Stimulated activated CD4-positive, alpha-beta T cell treated with anti-CD3 and anti-CD28 coated beads, TNF-alpha, amount 100 ng/mL, for 4 hours (primary cell): Measurements from ENCODE around the gene RGS14.
"Not testable (repeated sequence)": the region's sequence is repeated elsewhere in the genome, so short reads cannot be mapped to it uniquely, and the experiment has no call there.

Experiments
- DNase-seq, 3 experiments: peaks; one replicate each; pipeline ENCODE4 v3.0.0-alpha.2; 2020; ENCODE audit warnings: low read depth in 3 of 3

RGS14 gene

DNA sequence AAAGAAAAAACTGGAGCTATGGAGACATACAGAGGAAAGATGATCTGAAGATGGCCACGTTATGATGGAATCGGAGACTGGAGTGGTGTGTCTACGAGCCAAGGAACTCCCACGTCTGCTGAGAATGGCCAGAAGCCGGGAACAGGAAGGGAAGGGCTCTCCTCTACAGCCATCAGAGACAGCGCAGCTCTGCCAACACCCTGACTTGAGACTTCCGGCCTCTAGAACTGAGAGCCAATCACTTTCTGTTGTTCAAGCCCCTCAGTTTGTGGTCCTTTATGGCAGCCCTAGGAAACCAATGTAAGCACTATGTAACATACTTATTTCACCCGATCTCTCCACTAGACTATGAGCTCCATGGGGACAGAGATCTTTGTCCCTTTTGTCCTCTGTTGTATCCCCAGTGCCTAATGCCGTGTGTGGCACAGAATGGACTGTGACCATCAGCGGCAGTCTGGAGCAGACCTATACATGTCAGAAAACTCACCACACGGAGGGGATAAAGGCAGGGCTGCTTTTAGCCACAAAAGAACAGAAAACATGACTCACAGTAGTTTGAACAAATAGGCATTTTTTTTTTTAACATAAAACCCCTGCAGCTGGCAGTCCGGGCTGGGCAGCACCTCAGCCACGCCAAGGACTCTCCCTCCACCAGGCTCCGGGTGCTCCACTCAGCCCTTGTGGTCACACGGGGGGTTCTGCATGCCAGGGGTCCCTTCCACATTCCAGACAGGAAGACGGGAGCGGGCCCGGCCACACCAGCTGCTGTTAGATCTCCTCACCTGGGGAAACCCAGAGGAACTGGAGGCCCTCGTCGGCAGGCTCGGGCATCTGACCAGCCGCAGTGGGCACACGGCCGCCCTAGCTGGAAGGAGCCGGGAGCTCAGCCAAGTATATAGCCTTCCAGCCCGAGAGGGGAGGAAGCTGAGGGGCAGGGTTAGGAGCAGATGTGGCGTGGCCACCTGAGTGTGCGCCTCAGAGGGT, 29.9 kb upstream of the RGS14 start:
- DNase-seq, result no peak

DNA sequence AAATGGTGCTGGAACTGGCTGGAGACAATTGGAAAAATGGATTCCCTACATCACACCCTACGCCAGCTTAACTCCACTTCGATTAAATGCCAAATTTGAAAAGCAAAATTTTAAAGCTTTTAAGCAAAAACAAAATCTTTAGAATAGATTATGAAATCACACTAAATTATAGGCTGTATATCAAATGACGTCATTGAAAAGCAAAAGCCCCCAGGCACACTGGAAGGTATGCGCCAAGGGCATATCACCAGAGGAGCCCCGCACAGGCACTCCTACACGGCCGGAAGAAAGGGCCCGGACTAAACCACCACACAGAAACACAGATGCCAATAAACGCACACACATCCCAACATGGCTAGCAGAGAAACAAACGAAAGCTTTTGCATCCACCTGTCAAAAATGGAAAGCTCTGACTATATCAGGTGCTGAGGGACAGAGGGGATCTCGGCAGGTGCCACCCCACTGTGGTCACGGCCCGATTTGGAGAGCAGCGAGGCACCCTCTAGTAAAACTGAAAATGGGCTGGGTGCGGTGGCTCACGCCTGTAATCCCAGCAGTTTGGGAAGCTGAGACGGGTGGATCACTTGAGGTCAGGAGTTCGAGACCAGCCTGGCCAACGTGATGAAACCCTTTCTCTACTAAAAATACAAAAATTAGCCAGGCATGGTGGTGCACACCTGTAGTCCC, 29.0 kb upstream of the RGS14 start:
- no peak for DNase-seq

DNA sequence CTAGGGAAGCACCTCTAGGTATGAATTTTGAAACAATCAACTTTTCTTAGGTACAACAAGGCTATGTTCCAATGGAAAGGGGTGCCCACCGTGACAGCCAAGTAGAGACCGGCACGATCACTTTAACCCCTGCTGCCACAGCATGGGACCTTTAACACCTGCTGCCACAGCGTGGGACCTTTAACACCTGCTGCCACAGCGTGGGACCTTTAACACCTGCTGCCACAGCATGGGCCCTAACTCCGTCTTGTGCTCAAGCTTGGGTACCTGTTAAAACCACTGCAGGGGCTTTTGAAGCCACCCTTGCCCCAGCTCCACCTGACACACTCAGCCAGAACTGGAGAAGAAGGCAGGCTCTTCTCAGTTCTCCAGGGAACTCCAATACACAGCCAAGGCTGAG, 27.8 kb upstream of the RGS14 start:
- DNase-seq, result no peak

DNA sequence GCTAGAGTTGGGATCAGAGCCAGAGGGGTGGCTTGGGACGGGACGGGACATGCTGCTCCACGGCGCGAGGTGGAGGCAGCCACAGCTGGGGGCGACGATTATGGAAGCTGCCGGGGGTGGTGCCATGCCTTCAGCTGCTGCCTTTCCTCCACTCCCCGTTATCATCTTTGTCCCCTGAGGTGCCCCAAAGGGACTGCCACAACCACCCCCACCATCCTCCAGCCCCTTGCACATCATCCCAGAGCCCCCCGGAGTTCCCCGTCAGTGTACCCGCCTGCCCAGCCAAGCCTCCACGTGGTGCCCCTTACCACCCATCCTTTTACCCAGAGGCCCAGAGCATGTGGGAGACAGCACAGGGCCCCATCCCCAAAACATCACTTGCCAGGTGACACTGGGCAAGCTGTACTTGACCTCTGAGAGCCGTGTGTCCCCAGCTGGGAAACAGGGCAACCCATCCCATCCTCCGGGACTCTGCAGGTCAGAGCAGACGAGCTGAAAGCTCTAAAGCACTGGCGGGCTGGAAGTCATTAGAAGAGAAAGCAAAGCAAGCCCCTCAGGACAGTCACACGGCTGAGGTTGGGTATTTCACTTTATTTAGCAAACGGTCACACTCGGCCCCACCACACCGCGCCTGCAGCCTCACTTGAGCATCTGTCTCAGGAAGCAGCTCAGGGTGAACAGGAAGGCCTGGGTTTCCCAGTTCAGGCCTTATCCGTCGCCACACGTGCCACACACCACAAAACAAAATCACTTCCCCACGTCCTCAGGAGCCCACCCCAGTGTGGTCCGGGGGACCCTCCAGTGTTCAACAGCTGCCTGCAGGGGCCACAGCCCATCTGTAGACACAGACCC, 26.5 kb upstream of the RGS14 start:
- no peak for DNase-seq

DNA sequence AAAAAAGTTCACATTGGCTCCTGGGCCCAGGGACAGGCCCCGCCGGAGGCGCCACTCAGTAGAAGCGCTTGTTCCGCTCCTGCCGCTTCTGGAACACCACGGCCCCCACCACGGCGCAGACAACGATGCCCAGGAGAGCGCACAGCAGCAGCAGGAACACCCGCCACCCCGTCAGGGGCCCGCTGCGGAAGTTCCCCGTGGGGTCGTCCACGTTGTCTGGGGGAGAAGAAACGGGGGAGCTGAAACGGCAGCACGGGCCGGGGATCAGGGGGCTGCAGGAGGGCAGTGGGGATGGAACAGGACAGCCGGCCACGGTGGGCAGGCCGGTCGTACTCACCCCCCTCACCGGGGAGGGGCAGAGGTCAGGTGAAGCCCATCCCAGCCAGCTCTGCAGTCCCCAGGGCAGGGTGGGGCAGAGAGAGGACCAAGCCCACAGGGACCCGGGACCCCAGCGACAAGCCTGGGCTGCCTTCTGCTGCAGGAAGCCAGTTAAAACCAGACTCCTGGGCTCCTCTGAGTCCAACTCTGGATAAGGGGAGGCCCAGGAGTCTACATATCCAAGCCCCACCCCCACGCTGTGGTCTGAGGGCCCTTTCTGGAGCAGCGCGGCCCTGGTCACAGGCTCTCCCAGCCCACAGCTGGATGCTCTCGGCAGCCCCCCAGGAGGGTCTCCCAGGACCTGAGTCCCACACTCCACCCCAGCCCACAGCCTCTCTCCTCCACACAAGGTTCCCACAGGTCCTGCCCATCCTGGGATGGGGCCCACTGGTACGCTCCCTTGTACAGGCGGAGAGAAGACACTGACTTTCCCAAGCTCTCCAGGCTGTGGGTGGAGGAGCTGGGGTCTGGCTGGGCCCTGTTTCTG, 25.5 kb upstream of the RGS14 start:
- no peak for DNase-seq

DNA sequence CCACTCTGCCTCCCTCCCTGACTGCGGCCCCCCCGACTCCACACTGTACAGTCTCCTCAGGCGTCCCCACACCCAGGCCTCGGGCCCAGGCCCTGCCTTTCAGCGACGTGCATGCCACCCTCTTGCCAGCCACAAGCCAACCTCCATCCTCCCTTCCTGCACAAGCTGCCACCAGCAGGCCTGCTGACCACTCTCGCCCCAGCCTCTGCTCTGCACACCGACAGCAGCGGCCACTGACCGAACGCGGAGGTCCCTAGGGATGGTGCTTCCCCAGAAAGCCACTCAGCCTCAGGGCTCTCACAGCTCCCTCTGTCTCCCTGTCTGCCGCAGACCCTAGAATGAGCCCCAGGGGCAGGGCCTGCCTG, 24.8 kb upstream of the RGS14 start:
- DNase-seq, result no peak

DNA sequence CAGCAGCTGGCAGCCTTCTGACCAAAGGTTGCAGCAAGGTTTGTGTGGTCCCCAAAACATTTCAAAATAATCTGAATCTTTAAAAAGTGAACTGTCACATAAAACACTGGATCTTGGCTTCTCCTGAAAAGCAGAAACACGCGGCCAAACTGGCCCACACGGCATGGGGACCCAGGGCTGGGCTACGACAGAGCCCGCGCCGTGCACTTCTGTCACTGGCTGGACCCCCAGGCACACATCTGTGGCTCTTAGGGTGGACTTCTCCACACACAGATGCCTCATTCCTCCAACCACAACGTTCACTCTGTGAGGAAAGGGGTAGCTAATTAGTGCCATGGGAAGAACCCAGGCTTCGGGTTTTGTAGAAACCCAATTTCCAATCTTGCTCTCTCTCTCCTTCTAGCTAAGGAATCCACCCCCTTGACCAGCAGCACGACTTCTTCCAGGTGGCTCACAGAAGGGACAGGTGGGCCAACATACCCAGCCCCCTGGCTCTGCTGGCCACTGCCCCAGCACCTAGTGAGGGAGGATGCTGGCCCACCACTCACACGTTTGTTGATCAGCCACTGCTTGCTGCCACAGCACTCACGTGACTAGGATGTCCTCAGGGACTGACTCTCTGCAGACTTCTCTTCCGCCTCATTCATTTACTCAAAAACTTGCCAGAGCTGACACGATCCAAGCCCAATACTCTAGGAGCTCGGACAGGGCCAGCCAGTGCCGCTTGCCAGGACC, 24.1 kb upstream of the RGS14 start:
- DNase-seq, result no peak

DNA sequence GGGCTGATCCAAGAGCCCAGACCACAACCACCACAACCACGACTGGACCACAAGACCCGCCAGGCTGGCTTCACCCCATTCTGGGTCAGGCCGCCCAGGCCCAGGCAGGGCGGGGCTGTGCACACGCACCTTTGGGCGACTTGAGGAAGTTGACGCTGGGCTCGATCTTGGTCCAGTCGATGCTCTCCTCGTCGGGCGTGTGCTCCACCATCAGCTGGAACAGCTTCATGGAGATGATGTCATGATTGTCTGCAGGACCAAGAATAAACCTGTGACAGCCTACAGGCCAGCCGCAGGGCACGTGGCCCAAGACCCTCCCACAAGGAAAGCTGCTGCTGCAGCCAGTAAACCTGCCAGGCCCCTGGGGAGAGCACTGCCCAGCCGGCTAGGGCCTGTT, 23.6 kb upstream of the RGS14 start:
- no peak for DNase-seq

DNA sequence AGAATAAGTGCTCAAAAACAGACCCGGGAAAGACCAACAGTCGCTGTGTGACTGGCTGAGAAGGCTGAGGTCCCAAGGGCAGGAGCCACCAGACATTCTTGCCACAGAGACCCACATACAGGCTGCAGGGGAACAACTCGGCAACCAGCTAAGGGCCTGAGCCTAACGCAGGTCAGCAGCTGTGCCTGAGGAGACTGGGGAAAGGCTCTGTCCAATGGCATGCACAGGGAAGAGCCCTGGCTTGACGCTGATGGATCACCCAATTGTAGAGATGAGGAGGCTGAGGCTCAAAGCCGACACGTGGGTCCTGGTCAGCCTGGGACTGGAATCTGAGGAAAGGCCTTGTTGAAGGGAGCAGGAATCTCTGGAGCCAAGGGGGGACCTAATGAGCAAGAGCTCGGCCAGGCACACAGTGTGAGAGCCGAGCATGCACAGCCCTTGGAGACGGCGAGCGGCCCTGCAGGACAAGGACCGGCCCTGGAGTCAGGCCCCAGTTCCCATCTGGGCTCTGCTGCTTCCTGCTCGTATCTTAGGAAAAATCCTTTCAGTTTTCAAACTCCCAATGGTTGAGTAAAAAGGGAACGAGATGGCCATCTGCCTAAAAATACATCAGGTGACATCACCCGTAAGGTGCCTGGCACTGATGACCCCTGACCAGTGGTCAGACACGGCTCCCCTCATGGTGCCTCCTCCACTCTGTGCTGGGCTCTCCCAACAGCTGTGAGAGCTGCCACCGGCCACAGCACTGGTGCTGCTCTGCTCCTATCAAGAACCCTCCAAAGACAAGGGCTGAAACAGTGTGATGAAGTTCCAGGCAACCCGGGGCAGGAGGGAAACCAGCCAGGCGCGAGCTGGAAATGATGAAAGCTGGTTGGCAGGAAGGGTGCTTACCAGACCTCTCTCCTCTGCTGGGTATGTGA, 22.7 kb upstream of the RGS14 start:
- DNase-seq, result no peak

DNA sequence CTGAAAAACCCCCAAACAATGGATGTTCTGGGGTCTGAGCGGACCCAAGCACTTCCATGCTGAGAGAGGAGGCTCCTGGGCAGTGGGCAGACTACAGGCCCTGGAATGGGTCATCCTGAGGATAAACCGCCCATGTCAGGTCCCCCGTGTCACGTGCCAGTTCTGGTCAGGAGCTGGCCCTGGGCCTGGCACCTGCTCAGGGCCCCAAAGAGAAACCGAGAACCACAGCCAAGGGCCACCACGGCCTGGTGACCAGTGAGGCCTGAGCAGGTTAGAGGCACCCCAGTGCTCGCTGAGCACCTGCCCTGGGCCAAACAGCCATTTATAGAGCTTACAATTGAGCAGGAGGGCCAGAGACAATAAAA, 22.0 kb upstream of the RGS14 start:
- DNase-seq, result no peak

DNA sequence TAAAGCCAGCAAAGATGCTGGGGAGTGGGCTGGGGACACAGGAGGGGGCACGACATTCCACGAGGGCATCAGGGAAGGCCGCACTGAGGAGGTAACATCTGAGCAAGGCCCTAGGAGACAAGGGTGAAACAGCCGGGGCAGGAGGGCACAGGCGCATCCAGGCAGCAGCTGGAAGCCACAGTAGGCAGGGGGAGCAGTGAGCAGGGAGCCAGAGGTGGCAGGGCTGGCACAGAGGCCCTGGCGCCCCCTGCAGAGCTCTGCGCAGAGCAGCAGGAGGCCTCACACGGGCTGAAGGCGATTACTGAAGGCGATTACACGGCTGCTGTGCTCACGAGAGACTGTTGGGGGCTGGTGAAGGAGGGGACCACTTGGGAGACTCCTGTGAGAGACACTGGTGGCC, 21.6 kb upstream of the RGS14 start:
- DNase-seq, result no peak

DNA sequence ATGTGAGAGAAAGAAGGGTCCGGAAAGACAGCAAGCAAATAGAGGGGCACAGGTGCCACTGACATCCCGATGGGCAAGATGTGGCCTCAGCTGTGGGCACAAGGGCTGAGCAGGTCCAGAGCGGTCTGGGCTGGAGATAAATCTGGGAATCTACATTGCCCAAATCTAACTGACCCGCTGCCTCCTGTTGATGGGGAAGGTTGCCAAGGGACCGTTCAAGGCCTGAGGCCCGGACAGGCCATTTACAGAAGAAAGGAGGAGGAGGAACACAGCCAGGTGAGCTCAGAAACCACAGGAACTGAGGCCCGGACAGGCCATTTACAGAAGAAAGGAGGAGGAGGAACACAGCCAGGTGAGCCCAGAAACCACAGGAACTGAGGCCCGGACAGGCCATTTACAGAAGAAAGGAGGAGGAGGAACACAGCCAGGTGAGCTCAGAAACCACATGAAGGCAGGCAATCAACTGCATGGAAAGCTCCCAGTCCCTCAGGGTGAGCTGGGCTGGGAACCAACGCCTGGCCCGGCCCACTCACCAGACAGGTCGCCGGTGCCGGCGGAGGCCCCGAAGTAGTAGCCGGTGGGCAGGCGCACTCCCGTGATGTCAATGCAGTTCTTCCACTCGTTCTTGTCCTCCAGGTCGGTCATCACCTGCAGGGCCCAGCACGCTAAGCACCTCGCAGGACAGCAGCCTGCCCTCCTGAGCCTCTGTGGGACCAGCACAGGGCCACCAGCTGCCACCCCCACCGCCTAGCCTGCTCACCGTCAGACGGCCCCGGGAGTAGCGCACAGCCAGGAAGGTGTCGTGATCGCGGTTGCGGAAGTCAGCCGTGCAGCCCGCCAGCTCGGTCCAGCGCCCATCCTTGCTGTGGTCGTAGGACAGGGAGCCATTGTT, 20.9 kb upstream of the RGS14 start:
- DNase-seq, result no peak

DNA sequence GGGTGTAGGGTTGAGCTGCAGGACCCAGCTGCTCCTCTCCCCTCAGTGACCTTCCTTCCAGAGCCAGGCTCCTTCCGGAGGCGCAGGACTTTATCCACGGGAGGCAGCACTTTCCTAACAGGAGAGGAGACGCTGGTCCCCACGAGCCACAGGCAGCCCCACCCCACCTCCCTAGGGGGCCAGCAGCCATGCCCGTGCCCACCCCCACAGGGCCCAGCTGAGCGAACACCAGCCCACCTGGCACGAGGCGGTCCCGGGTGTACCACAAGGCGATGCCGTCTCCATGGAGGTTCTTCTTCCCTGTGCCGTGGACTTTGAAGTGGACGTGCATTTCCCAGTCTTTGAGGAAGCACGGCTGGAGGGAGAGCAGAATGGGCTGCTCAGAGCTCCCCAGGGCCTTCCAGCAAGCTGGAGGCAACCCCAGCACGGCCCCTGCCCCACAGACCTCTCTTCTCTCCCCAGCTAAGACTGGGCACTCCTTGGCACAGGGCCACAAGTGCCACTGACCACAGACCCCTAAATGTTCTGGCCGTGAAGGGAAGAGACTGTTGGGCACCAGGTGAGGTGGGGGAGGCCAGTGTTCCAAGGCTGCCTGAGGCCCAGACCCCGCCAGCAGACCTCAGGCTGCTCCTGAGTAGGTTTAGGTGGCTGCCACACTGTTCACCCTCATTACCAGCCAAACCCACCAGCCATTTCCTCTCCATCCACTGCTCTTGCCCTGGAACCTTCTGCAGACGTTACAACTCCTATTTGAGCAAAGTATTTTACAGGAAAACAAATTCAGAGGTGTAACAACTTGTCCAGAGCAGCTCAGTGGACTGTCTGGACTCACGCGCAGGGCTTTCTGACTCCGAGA, 19.2 kb upstream of the RGS14 start:
- DNase-seq, result no peak

DNA sequence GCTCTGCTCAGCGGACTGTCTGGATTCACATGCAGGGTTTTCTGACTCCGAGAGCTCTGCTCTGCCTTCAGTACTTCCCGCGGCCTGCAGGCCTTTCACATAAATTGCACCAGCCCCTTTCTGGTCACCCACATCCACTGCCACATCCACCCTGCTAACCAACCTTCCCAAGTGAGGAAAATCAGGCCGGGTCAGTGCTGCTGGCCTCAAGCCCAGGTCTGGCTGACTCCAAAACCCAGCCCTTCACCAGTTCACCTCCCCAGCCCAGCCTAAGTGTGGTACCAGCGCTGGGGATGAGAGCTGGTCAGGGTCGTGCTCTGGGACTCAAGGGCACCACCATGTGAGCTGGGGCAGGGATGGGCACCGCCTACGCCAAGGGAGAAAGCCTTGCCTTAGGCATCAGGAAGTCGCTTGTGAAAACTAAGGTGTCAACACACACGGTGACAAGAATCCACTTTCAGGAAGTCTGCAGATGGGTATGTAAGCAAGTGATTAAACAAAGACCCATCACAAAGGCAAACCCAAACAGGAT, 18.6 kb upstream of the RGS14 start:
- DNase-seq, result no peak

DNA sequence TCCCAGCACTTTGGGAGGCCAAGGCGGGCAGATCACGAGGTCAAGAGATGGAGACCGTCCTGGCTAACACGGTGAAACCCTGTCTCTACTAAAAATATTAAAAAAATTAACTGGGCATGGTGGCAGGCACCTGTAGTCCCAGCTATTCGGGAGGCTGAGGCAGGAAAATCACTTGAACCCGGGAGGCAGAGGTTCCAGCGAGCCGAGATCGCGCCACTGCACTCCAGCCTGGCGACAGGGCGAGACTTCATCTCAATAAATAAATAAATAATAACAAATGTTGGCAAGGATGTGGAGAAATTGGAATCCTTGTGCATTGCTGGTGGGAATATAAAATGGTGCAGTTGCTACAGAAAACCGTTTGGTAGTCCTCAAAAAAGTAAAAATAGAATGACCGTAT, 14.7 kb upstream of the RGS14 start:
- DNase-seq, result not testable (repeated sequence)

DNA sequence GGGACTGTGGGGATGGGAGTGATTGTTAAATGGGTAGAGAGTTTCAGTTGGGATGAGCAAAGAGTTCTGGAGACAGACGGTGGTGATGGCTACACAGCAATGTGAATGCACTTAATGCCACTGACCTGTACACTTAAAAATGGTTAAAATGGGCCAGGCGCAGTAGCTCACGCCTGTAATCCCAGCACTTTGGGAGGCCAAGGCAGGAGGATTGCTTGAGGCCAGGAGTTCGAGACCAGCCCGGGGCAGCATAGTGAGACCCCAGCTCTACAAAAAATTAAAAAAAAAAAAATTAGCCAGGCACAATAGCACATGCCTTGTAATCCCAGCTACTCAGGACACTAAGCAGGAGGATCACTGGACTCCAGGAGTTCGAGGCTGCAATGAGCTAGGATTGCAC, 13.9 kb upstream of the RGS14 start:
- DNase-seq, result no peak

DNA sequence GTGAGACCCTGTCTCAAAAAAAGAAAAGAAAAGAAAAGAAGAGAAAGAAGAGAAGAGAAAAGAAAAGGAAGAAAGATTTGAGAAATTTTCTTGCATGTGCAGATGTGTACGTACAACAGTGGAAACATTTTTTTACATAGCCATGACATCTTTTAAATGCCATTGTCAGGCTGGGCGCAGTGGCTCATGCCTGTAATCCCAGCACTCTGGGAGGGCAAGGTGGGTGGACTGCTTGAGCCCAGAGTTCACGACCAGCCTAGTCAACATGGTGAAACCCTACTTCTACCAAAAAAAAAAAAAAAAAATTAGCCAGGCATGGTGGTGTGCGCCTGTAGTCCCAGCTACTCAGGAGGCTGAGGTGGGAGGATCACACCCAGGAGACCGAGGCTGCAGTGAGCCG, 12.8 kb upstream of the RGS14 start:
- no peak for DNase-seq
